Adrenal gland (tissue), 5 donors: ENCODE results near the gene KRTAP3-2.

Experiments
- CTCF ChIP-seq, 6 experiments: fragments of 450-650 bp in 4 of 6; fragments of 200-600 bp in 2 of 6; sonication (generic) in 1 of 6; IDR thresholded peaks; 1 replicate in 5 of 6; 2 replicates in 1 of 6; pipeline versions ENCODE4 v1.5.1 to v1.8.0; 2016 to 2021; ENCODE audit warnings: antibody characterized with exemption in 6 of 6, mild to moderate bottlenecking in 2 of 6, moderate library complexity in 1 of 6
- POLR2A ChIP-seq, 2 donors: fragments of 450-650 bp; IDR thresholded peaks; one replicate each; pipeline ENCODE4 v1.6.1; 2017; ENCODE audit warnings: antibody characterized with exemption in 2 of 2, mild to moderate bottlenecking in 2 of 2, moderate library complexity in 1 of 2
- donor health status: DM: no; HTN: no; CAD: no.

GRCh38 chr17:40952154-40952553 lies 47.6 kb downstream of the KRTAP3-2 start:
- no peak for TF ChIP-seq CTCF (IDR thresholded peaks at IDR 0.05)
- no peak for TF ChIP-seq POLR2A (IDR thresholded peaks at IDR 0.05)
